Transverse colon (tissue), 3 donors: ENCODE data around the gene CPXM2.

ENCODE experiments used
- EP300 ChIP-seq: sonication (generic); formaldehyde crosslinking; IDR thresholded peaks from one replicate; pipeline ENCODE4 v1.6.1; 2017; ENCODE audit warnings: antibody characterized with exemption, low read depth
- POLR2A ChIP-seq: fragments of 450-650 bp; IDR thresholded peaks from one replicate; pipeline ENCODE4 v1.6.1; 2016; ENCODE audit warnings: antibody characterized with exemption, mild to moderate bottlenecking, moderate library complexity
- TF ChIP-seq, protein P1 (sequence below), 5 experiments: fragments of 200-600 bp in 3 of 5; fragments of 450-650 bp in 2 of 5; sonication (generic) in 3 of 5; IDR thresholded peaks; 1 replicate in 2 of 5; 2 replicates in 3 of 5; pipeline ENCODE4 v1.5.1; 2016 to 2017; ENCODE audit warnings: antibody characterized with exemption in 5 of 5, inconsistent platforms in 3 of 5, mild to moderate bottlenecking in 2 of 5, moderate library complexity in 1 of 5

DNA sequence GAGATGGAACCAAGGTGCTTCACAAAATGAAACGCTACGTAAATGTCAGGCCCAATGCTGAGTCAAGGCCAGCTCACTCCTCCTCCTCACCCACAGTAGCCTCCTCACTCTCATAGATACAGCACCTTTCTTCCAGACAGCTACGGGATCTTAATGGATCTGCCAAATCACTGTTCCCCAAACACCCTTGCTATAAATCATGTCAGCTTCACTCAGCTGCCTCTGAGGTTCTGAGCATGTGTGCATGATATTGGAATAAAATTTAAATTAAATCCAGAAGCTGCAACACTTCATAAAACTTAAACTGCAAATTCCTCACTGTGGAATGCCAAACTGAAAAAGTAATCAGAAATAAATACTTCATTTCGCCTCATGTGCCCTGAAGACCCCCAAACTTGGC is 14.7 kb upstream of the CPXM2 start:
- TF ChIP-seq POLR2A (no peak), EP300 (no peak)
- TF ChIP-seq, protein P1, sequence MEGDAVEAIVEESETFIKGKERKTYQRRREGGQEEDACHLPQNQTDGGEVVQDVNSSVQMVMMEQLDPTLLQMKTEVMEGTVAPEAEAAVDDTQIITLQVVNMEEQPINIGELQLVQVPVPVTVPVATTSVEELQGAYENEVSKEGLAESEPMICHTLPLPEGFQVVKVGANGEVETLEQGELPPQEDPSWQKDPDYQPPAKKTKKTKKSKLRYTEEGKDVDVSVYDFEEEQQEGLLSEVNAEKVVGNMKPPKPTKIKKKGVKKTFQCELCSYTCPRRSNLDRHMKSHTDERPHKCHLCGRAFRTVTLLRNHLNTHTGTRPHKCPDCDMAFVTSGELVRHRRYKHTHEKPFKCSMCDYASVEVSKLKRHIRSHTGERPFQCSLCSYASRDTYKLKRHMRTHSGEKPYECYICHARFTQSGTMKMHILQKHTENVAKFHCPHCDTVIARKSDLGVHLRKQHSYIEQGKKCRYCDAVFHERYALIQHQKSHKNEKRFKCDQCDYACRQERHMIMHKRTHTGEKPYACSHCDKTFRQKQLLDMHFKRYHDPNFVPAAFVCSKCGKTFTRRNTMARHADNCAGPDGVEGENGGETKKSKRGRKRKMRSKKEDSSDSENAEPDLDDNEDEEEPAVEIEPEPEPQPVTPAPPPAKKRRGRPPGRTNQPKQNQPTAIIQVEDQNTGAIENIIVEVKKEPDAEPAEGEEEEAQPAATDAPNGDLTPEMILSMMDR (IDR thresholded peaks at IDR 0.05), result no peak
